GM23338 (cell line): ENCODE results near the gene WDR33. TPM values are rescaled to one million over a fixed set of nuclear protein-coding genes. Genes with fewer than 3 reads are reported as not detected.

Experiments
- ATAC-seq: fragments of 200-7000 bp; cut with Tn5 transposase; 3 replicates; pipeline ENCODE4 v1.9.1; 2020
- DNase-seq: peaks from one replicate; pipeline ENCODE4 v3.0.0-alpha.2; 2015; ENCODE audit warnings: low spot score
- H2AFZ ChIP-seq: fragments of 200-600 bp; sonication (generic); 2 replicates; pipeline ENCODE4 v1.8.0; 2016; ENCODE audit warnings: antibody characterized with exemption, mild to moderate bottlenecking, moderate library complexity
- H3F3A ChIP-seq: fragments of 200-600 bp; sonication (generic); replicated peaks from 2 replicates; pipeline ENCODE4 v1.8.0; 2017; ENCODE audit warnings: antibody characterized with exemption, mixed run types, low read depth
- H3K27ac ChIP-seq: fragments of 200-600 bp; sonication (generic); 2 replicates; pipeline ENCODE4 v1.6.1; 2016; ENCODE audit warnings: low read depth
- H3K27me3 ChIP-seq: fragments of 200-600 bp; sonication (generic); 2 replicates; pipeline ENCODE4 v1.8.0; 2016; ENCODE audit warnings: mild to moderate bottlenecking, mixed run types, moderate library complexity; ENCODE audit not compliant: insufficient read depth
- H3K36me3 ChIP-seq: fragments of 200-600 bp; sonication (generic); 2 replicates; pipeline ENCODE4 v1.8.0; 2016; ENCODE audit warnings: mild to moderate bottlenecking; ENCODE audit not compliant: insufficient read depth
- H3K4me1 ChIP-seq: fragments of 200-600 bp; sonication (generic); 2 replicates; pipeline ENCODE4 v1.8.0; 2016; ENCODE audit warnings: mild to moderate bottlenecking, moderate library complexity; ENCODE audit not compliant: insufficient read depth
- H3K4me2 ChIP-seq: fragments of 200-600 bp; sonication (generic); 2 replicates; pipeline ENCODE4 v1.7.1; 2017; ENCODE audit warnings: mixed run types
- H3K4me3 ChIP-seq: fragments of 200-600 bp; sonication (generic); 2 replicates; pipeline ENCODE4 v1.6.1; 2016; ENCODE audit warnings: mixed run types
- H3K79me2 ChIP-seq: fragments of 200-600 bp; sonication (generic); replicated peaks from 2 replicates; pipeline ENCODE4 v1.8.0; 2017; ENCODE audit warnings: mild to moderate bottlenecking; ENCODE audit not compliant: insufficient read depth
- H3K9me2 ChIP-seq: fragments of 200-600 bp; sonication (generic); 2 replicates; pipeline ENCODE4 v1.8.0; 2017; ENCODE audit not compliant: insufficient read depth
- H4K20me1 ChIP-seq: fragments of 200-600 bp; sonication (generic); replicated peaks from 2 replicates; pipeline ENCODE4 v1.8.0; 2017; ENCODE audit warnings: mild to moderate bottlenecking; ENCODE audit not compliant: insufficient read depth
- H3K27ac Mint-ChIP-seq: 2 replicates; pipeline ENCODE4 v1.8.0; 2020; ENCODE audit warnings: inconsistent platforms, mild to moderate bottlenecking, moderate library complexity, mixed read lengths
- H3K27me3 Mint-ChIP-seq: 3 replicates; pipeline ENCODE4 v1.8.0; 2022; ENCODE audit warnings: low read depth, mild to moderate bottlenecking, moderate library complexity, mixed read lengths, inconsistent platforms; ENCODE audit not compliant: insufficient read depth, poor library complexity
- H3K36me3 Mint-ChIP-seq: 3 replicates; pipeline ENCODE4 v1.8.0; 2021; ENCODE audit warnings: low read depth, mild to moderate bottlenecking, inconsistent platforms, moderate library complexity, mixed read lengths
- H3K4me1 Mint-ChIP-seq: 3 replicates; pipeline ENCODE4 v1.8.0; 2020; ENCODE audit warnings: mild to moderate bottlenecking, inconsistent platforms, mixed read lengths
- H3K4me3 Mint-ChIP-seq: 3 replicates; pipeline ENCODE4 v1.8.0; 2021; ENCODE audit warnings: moderate library complexity, mild to moderate bottlenecking, inconsistent platforms, mixed read lengths
- H3K9me3 Mint-ChIP-seq: 3 replicates; pipeline ENCODE4 v1.8.0; 2020; ENCODE audit warnings: moderate library complexity, mild to moderate bottlenecking, inconsistent platforms, mixed read lengths
- CREB1 ChIP-seq: fragments of 250-450 bp; sonication (Bioruptor Pico); IDR thresholded peaks from 2 replicates; pipeline ENCODE4 v1.5.0; 2020; ENCODE audit warnings: low read depth, mild to moderate bottlenecking, moderate library complexity
- CTCF ChIP-seq, 2 experiments: fragments of 200-600 bp in 1 of 2; sonication (generic) in 1 of 2; conservative IDR thresholded peaks; 2 replicates each; pipeline versions ENCODE4 v1.5.1 to v1.6.1; 2016 to 2017; ENCODE audit warnings: antibody characterized with exemption in 2 of 2, low read depth in 2 of 2, mild to moderate bottlenecking in 2 of 2, moderate library complexity in 1 of 2
- ETS1 ChIP-seq: IDR thresholded peaks from 2 replicates; pipeline ENCODE4 v1.6.1; 2016; ENCODE audit warnings: antibody characterized with exemption
- EZH2 ChIP-seq: fragments of 200-600 bp; sonication (generic); IDR thresholded peaks from one replicate; pipeline ENCODE4 v1.8.0; 2017; ENCODE audit warnings: antibody characterized with exemption, mild to moderate bottlenecking, low read depth; ENCODE audit not compliant: unreplicated experiment
- EZH2phosphoT487 ChIP-seq: fragments of 200-600 bp; sonication (generic); IDR thresholded peaks from one replicate; pipeline ENCODE4 v1.8.1; 2018; ENCODE audit warnings: antibody characterized with exemption; ENCODE audit not compliant: unreplicated experiment
- JUNB ChIP-seq: IDR thresholded peaks from one replicate; pipeline ENCODE4 v1.6.1; 2016; ENCODE audit warnings: antibody characterized with exemption; ENCODE audit not compliant: unreplicated experiment
- NANOG ChIP-seq: IDR thresholded peaks from 2 replicates; pipeline ENCODE4 v1.6.1; 2016; ENCODE audit warnings: antibody characterized with exemption, borderline replicate concordance
- POLR2AphosphoS5 ChIP-seq: IDR thresholded peaks from 2 replicates; pipeline ENCODE4 v1.6.1; 2016; ENCODE audit warnings: antibody characterized with exemption, low read depth
- STAT1 ChIP-seq: IDR thresholded peaks from one replicate; pipeline ENCODE4 v1.6.1; 2016; ENCODE audit warnings: antibody characterized with exemption; ENCODE audit not compliant: unreplicated experiment
- ZNF114 ChIP-seq: fragments of 250-450 bp; sonication (Bioruptor Pico); IDR thresholded peaks from 2 replicates; pipeline ENCODE4 v1.5.0; 2020; ENCODE audit warnings: mild to moderate bottlenecking, moderate library complexity
- ZNF331 ChIP-seq: fragments of 250-450 bp; sonication (Bioruptor Pico); IDR thresholded peaks from 2 replicates; pipeline ENCODE4 v1.5.0; 2020; ENCODE audit warnings: low read depth, mild to moderate bottlenecking, moderate library complexity
- ZNF462 ChIP-seq: fragments of 250-450 bp; sonication (Bioruptor Pico); IDR thresholded peaks from 2 replicates; pipeline ENCODE4 v1.5.0; 2020; ENCODE audit warnings: mild to moderate bottlenecking, moderate library complexity
- polyA plus RNA-seq: library from polyadenylated mRNA; unstranded; fragments of >200 nt; fragmentation: Nextera tagmentation; extraction: Ambion mirVana; gene quantifications from 2 replicates; pipeline ENCODE4 v1.2.1, GENCODE V29; 2016
- total RNA-seq: library from RNA; depleted of rRNA; stranded (reverse); fragments of >200 nt; shearing (Covaris generic); gene quantifications from 2 replicates; pipeline ENCODE4 v1.2.3, GENCODE V29; 2014
- TF ChIP-seq, protein P1 (sequence below): IDR thresholded peaks from one replicate; pipeline ENCODE4 v1.6.1; 2018; ENCODE audit warnings: antibody characterized with exemption; ENCODE audit not compliant: unreplicated experiment

The WDR33 gene
- total and polyA plus RNA-seq, 2 experiments from 2014 or later = 37.2 to 54.7 TPM

GRCh38 chr2:127683757-127684156, 127.2 kb downstream of the WDR33 start:
- Mint-ChIP-seq H3K36me3 (no peaks in the 10 kb centered on the region), H3K27ac (no peak overlapping the region), H3K9me3 (peaks cover 8% of the 10 kb centered on the region), H3K27me3 (peaks cover 2% of the 10 kb centered on the region), H3K4me1 (peaks cover 2% of the 10 kb centered on the region; the same call in 1 of the 3 replicates), H3K4me3 (no peak overlapping the region)
- Histone ChIP-seq H3K27me3 (no peaks in the 10 kb centered on the region), H4K20me1 (no peaks in the 10 kb centered on the region), H3K4me3 (no peak overlapping the region), H3K4me1 (no peaks in the 10 kb centered on the region), H3K79me2 (no peaks in the 10 kb centered on the region), H3K36me3 (no peaks in the 10 kb centered on the region), H3F3A (no peaks in the 10 kb centered on the region), H2AFZ (peak overlapping the region; percentile 66; the same call in 1 of the 2 replicates), H3K27ac (no peak overlapping the region), H3K4me2 (no peak overlapping the region), H3K9me2 (no peaks in the 10 kb centered on the region)
- ATAC-seq (no peak), DNase-seq (no peak)
- TF ChIP-seq CREB1 = no peak
- TF ChIP-seq EZH2 = no peak
- no peak for TF ChIP-seq EZH2phosphoT487
- TF ChIP-seq ZNF462 (CRISPR knock-in tag) = no peak
- TF ChIP-seq CTCF (conservative IDR thresholded peaks at IDR 0.05; ENCODE audit: low read depth in 2 of 2) = no peak
- no peak for TF ChIP-seq ZNF331 (CRISPR knock-in tag)
- TF ChIP-seq STAT1 = no peak
- TF ChIP-seq ETS1 = no peak
- TF ChIP-seq NANOG = no peak
- TF ChIP-seq ZNF114 (CRISPR knock-in tag) = no peak
- no peak for TF ChIP-seq POLR2AphosphoS5
- TF ChIP-seq, protein P1, sequence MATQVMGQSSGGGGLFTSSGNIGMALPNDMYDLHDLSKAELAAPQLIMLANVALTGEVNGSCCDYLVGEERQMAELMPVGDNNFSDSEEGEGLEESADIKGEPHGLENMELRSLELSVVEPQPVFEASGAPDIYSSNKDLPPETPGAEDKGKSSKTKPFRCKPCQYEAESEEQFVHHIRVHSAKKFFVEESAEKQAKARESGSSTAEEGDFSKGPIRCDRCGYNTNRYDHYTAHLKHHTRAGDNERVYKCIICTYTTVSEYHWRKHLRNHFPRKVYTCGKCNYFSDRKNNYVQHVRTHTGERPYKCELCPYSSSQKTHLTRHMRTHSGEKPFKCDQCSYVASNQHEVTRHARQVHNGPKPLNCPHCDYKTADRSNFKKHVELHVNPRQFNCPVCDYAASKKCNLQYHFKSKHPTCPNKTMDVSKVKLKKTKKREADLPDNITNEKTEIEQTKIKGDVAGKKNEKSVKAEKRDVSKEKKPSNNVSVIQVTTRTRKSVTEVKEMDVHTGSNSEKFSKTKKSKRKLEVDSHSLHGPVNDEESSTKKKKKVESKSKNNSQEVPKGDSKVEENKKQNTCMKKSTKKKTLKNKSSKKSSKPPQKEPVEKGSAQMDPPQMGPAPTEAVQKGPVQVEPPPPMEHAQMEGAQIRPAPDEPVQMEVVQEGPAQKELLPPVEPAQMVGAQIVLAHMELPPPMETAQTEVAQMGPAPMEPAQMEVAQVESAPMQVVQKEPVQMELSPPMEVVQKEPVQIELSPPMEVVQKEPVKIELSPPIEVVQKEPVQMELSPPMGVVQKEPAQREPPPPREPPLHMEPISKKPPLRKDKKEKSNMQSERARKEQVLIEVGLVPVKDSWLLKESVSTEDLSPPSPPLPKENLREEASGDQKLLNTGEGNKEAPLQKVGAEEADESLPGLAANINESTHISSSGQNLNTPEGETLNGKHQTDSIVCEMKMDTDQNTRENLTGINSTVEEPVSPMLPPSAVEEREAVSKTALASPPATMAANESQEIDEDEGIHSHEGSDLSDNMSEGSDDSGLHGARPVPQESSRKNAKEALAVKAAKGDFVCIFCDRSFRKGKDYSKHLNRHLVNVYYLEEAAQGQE = no peak
- no peak for TF ChIP-seq JUNB
